HepG2 (cell line): ENCODE data around the gene TGFA. TPM values are rescaled to one million over a fixed set of nuclear protein-coding genes. Genes with fewer than 3 reads are reported as not detected.
A peak's percentile ranks its signal among the peaks of the same experiment; 100 is the strongest.

Experiments
- ARHGAP35 ChIP-seq: sonication (generic); formaldehyde crosslinking; IDR thresholded peaks from 2 replicates; pipeline ENCODE4 v1.9.0; 2022; ENCODE audit warnings: mild to moderate bottlenecking, inconsistent platforms, moderate library complexity, missing genetic modification reagents, borderline replicate concordance
- ARNT ChIP-seq: fragments of 450-650 bp; IDR thresholded peaks from 2 replicates; pipeline ENCODE4 v1.6.1; 2017
- CEBPB ChIP-seq: IDR thresholded peaks from 2 replicates; pipeline ENCODE4 v1.6.1; 2011; ENCODE audit warnings: low read depth, low read length, improper control_type of control experiment, borderline replicate concordance
- CREM ChIP-seq, 2 experiments: sonication (generic) in 1 of 2; formaldehyde crosslinking in 1 of 2; IDR thresholded peaks; 2 replicates each; pipeline versions ENCODE4 v1.4.0 to v1.6.1; 2016 to 2020; ENCODE audit warnings: antibody characterized with exemption in 1 of 2, mild to moderate bottlenecking in 1 of 2, missing genetic modification reagents in 1 of 2
- ELF3 ChIP-seq: IDR thresholded peaks from 2 replicates; pipeline ENCODE4 v1.6.1; 2016; ENCODE audit warnings: missing genetic modification reagents, missing compliant biosample characterization
- FOXO1 ChIP-seq: sonication (generic); formaldehyde crosslinking; IDR thresholded peaks from 2 replicates; pipeline ENCODE4 v1.4.0; 2020; ENCODE audit warnings: missing genetic modification reagents
- GABPB1 ChIP-seq: IDR thresholded peaks from 2 replicates; pipeline ENCODE4 v1.6.1; 2016; ENCODE audit warnings: mild to moderate bottlenecking, missing genetic modification reagents, moderate library complexity, missing compliant biosample characterization
- HCFC1 ChIP-seq: fragments of 150-350 bp; IDR thresholded peaks from 2 replicates; pipeline ENCODE4 v1.6.1; 2014; ENCODE audit warnings: low read depth, low read length
- HNRNPUL1 ChIP-seq: fragments of 200-400 bp; formaldehyde crosslinking; IDR thresholded peaks from 2 replicates; pipeline ENCODE4 v1.6.1; 2017; ENCODE audit warnings: low read depth, mild to moderate bottlenecking, low read length, moderate library complexity
- NPAS2 ChIP-seq: sonication (generic); formaldehyde crosslinking; IDR thresholded peaks from 2 replicates; pipeline ENCODE4 v1.8.0; 2022; ENCODE audit warnings: mild to moderate bottlenecking, missing genetic modification reagents, borderline replicate concordance
- PHF20 ChIP-seq: sonication (generic); formaldehyde crosslinking; IDR thresholded peaks from 2 replicates; pipeline ENCODE4 v1.5.0; 2020; ENCODE audit warnings: mild to moderate bottlenecking, missing genetic modification reagents
- PHF21A ChIP-seq: sonication (generic); formaldehyde crosslinking; IDR thresholded peaks from 2 replicates; pipeline ENCODE4 v1.5.0; 2020; ENCODE audit warnings: mild to moderate bottlenecking, missing genetic modification reagents
- ZNF20 ChIP-seq: sonication (generic); formaldehyde crosslinking; IDR thresholded peaks from 2 replicates; pipeline ENCODE4 v1.4.0; 2020; ENCODE audit warnings: mild to moderate bottlenecking, moderate library complexity, missing genetic modification reagents
- ZNF260 ChIP-seq: sonication (generic); formaldehyde crosslinking; IDR thresholded peaks from 2 replicates; pipeline ENCODE4 v1.4.0; 2020; ENCODE audit warnings: missing genetic modification reagents, low read depth, mild to moderate bottlenecking, borderline replicate concordance
- ZNF441 ChIP-seq: sonication (generic); formaldehyde crosslinking; IDR thresholded peaks from 2 replicates; pipeline ENCODE4 v1.7.0; 2021; ENCODE audit warnings: missing genetic modification reagents, borderline replicate concordance
- ZNF615 ChIP-seq: sonication (generic); formaldehyde crosslinking; IDR thresholded peaks from 2 replicates; pipeline ENCODE4 v1.5.0; 2020; ENCODE audit warnings: mild to moderate bottlenecking, missing genetic modification reagents, borderline replicate concordance
- ZNF747 ChIP-seq: sonication (generic); formaldehyde crosslinking; IDR thresholded peaks from 2 replicates; pipeline ENCODE4 v1.8.1; 2023; ENCODE audit warnings: missing genetic modification reagents, mild to moderate bottlenecking, borderline replicate concordance
- ZNF792 ChIP-seq: IDR thresholded peaks from 2 replicates; pipeline ENCODE4 v1.6.1; 2016
- ZSCAN20 ChIP-seq: sonication (generic); formaldehyde crosslinking; IDR thresholded peaks from 2 replicates; pipeline ENCODE4 v1.4.0; 2020; ENCODE audit warnings: missing genetic modification reagents, mild to moderate bottlenecking, borderline replicate concordance
- ZSCAN21 ChIP-seq: sonication (generic); formaldehyde crosslinking; IDR thresholded peaks from 2 replicates; pipeline ENCODE4 v1.8.0; 2022; ENCODE audit warnings: mild to moderate bottlenecking, missing genetic modification reagents, moderate library complexity, borderline replicate concordance
- polyA plus RNA-seq, 8 experiments: library from polyadenylated mRNA; depleted of rRNA in 3 of 8; stranded (reverse) in 7 of 8; unstranded in 1 of 8; fragments of >200 nt; fragmentation: Illumina TruSeq in 4 of 8; extraction: Trizol in 4 of 8; gene quantifications; 2 replicates each; pipeline versions ENCODE4 v1.2.1 to v1.2.3, GENCODE V29; 2011 to 2016; ENCODE audit warnings: low read depth in 4 of 8, missing spikeins in 1 of 8, mixed read lengths in 1 of 8; ENCODE audit not compliant: insufficient read depth in 1 of 8
- total RNA-seq, 5 experiments: library from RNA; depleted of rRNA; stranded (reverse); fragments of >200 nt; fragmentation: Illumina TruSeq; extraction: Trizol; gene quantifications; 2 replicates each; pipeline ENCODE4 v1.2.3, GENCODE V29; 2016; ENCODE audit warnings: low read depth in 1 of 5
- TF ChIP-seq, protein P1 (sequence below): sonication (generic); formaldehyde crosslinking; IDR thresholded peaks from 2 replicates; pipeline ENCODE4 v1.4.0; 2020; ENCODE audit warnings: missing genetic modification reagents
- TF ChIP-seq, protein P2 (sequence below): IDR thresholded peaks from 2 replicates; pipeline ENCODE4 v1.6.1; 2012; ENCODE audit warnings: low read depth, low read length, improper control_type of control experiment
- TF ChIP-seq, protein P3 (sequence below): sonication (generic); formaldehyde crosslinking; IDR thresholded peaks from 2 replicates; pipeline ENCODE4 v1.4.0; 2020; ENCODE audit warnings: missing genetic modification reagents, borderline replicate concordance

TGFA gene
- total and polyA plus RNA-seq, 2 of the 13 experiments (the other 11 are each of a cell fraction or from before 2014, with no cell fraction given): 7.8 to 15.3 TPM

DNA sequence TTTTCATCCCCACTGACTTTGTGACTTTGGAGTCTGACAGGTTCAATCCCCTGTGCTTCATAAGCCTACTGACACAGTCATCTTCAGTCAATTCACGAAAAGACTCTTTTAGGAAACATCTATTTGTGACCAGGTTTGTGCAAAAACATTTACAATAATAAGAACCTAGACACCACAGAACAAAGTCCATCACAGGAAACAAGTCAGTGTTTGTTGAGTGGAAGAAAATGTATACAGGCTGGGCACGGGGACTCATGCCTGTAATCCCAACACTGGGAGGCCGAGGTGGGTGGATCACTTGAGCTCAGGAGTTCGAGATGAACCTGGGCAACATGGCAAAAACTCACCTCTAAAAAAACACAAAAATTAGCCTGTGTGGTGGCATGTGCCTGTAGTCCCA, 49.7 kb downstream of the TGFA start (continued):
- TF ChIP-seq ZSCAN21 (CRISPR knock-in tag) (no peak), PHF21A (peak; percentile 59; the same call in 1 of the 2 replicates), ZNF441 (CRISPR knock-in tag) (no peak), NPAS2 (no peak), CEBPB (no peak), CREM (IDR thresholded peaks at IDR 0.05) (peak; percentile 16; the same call in 1 of the 2 replicates), CREM (CRISPR knock-in tag; IDR thresholded peaks at IDR 0.05) (no peak), ZNF260 (CRISPR knock-in tag) (no peak), ARHGAP35 (CRISPR knock-in tag) (no peak), PHF20 (CRISPR knock-in tag) (no peak), HNRNPUL1 (no peak), ARNT (no peak), FOXO1 (CRISPR knock-in tag) (peak; percentile 47; the same call in 1 of the 2 replicates), ZNF792 (CRISPR knock-in tag) (no peak), ELF3 (CRISPR knock-in tag) (peak; percentile 38; the same call in 1 of the 2 replicates), ZNF20 (CRISPR knock-in tag) (no peak), ZNF615 (no peak), ZNF747 (no peak), ZSCAN20 (CRISPR knock-in tag) (no peak), HCFC1 (no peak), GABPB1 (CRISPR knock-in tag) (0 out of 2 replicates have a peak, but pooled peaks have one; percentile 9)
- TF ChIP-seq, protein P1, sequence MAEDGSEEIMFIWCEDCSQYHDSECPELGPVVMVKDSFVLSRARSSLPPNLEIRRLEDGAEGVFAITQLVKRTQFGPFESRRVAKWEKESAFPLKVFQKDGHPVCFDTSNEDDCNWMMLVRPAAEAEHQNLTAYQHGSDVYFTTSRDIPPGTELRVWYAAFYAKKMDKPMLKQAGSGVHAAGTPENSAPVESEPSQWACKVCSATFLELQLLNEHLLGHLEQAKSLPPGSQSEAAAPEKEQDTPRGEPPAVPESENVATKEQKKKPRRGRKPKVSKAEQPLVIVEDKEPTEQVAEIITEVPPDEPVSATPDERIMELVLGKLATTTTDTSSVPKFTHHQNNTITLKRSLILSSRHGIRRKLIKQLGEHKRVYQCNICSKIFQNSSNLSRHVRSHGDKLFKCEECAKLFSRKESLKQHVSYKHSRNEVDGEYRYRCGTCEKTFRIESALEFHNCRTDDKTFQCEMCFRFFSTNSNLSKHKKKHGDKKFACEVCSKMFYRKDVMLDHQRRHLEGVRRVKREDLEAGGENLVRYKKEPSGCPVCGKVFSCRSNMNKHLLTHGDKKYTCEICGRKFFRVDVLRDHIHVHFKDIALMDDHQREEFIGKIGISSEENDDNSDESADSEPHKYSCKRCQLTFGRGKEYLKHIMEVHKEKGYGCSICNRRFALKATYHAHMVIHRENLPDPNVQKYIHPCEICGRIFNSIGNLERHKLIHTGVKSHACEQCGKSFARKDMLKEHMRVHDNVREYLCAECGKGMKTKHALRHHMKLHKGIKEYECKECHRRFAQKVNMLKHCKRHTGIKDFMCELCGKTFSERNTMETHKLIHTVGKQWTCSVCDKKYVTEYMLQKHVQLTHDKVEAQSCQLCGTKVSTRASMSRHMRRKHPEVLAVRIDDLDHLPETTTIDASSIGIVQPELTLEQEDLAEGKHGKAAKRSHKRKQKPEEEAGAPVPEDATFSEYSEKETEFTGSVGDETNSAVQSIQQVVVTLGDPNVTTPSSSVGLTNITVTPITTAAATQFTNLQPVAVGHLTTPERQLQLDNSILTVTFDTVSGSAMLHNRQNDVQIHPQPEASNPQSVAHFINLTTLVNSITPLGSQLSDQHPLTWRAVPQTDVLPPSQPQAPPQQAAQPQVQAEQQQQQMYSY (CRISPR knock-in tag): no peak
- TF ChIP-seq, protein P2, sequence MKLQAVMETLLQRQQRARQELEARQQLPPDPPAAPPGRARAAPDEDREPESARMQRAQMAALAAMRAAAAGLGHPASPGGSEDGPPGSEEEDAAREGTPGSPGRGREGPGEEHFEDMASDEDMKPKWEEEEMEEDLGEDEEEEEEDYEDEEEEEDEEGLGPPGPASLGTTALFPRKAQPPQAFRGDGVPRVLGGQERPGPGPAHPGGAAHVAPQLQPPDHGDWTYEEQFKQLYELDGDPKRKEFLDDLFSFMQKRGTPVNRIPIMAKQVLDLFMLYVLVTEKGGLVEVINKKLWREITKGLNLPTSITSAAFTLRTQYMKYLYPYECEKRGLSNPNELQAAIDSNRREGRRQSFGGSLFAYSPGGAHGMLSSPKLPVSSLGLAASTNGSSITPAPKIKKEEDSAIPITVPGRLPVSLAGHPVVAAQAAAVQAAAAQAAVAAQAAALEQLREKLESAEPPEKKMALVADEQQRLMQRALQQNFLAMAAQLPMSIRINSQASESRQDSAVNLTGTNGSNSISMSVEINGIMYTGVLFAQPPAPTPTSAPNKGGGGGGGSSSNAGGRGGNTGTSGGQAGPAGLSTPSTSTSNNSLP: no peak
- TF ChIP-seq, protein P3, sequence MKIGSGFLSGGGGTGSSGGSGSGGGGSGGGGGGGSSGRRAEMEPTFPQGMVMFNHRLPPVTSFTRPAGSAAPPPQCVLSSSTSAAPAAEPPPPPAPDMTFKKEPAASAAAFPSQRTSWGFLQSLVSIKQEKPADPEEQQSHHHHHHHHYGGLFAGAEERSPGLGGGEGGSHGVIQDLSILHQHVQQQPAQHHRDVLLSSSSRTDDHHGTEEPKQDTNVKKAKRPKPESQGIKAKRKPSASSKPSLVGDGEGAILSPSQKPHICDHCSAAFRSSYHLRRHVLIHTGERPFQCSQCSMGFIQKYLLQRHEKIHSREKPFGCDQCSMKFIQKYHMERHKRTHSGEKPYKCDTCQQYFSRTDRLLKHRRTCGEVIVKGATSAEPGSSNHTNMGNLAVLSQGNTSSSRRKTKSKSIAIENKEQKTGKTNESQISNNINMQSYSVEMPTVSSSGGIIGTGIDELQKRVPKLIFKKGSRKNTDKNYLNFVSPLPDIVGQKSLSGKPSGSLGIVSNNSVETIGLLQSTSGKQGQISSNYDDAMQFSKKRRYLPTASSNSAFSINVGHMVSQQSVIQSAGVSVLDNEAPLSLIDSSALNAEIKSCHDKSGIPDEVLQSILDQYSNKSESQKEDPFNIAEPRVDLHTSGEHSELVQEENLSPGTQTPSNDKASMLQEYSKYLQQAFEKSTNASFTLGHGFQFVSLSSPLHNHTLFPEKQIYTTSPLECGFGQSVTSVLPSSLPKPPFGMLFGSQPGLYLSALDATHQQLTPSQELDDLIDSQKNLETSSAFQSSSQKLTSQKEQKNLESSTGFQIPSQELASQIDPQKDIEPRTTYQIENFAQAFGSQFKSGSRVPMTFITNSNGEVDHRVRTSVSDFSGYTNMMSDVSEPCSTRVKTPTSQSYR (CRISPR knock-in tag): peak; percentile 25; the same call in 1 of the 2 replicates
